HG03066 (cell line): Measurements from ENCODE around the gene ZBTB2.
"Not testable (repeated sequence)": the region's sequence is repeated elsewhere in the genome, so short reads cannot be mapped to it uniquely, and the experiment has no call there.

ENCODE experiments used
- ATAC-seq: cut with Tn5 transposase; IDR thresholded peaks from one replicate; pipeline ENCODE4 v1.9.1; 2021; ENCODE audit warnings: low read depth; ENCODE audit not compliant: unreplicated experiment

ZBTB2 gene

DNA sequence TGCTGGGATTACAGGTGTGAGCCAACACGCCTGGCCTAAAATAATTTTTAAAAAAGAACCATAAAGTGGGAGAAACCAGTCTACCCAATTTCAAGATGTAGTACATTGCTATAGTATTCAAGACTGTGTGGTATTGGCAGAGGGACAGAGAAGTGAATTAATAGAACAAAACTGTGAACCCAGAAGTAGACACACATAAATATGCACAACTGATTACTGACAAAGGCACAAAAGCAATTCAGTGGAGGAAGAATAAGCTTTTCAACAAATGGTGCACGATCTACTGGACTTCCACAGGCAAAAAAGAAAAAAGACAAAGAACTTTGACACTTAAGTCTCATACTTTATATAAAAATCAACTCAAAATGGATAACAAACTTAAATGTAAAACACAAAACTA is 15.5 kb downstream of the ZBTB2 start:
- no peak for ATAC-seq

- no peak for ATAC-seq
Observed at GRCh38 chr6:151374036-151374683, 17.2 kb downstream of the ZBTB2 start.

GRCh38 chr6:151372164-151372563 is 19.2 kb downstream of the ZBTB2 start:
- no peak for ATAC-seq

DNA sequence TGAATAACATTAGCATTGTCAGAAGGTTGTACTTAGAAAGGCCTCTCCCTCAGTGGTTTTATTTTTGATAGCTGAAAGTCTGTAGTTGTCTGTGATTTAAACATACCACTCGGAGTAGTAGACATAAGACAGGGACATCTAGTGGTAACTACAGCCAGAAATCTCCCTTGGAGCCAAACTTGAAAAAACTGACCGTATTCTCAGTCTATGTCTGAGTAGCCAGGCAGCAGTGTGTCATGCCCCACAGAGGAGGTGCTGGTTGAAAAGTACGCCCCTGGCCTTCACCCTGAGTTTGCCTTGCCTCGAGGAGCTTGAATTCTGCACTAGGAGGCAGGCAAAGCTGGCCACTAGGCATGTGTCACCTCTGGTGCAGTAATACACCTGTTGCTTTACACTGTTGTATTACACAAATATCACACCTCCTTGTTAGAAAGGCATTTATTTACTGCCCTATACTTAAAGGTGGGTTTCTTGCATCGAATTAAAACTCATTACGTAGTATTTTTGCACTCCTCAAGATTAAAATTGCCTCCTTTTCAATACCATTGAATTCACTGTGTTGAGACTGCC is 20.8 kb downstream of the ZBTB2 start:
- no peak for ATAC-seq

- no peak for ATAC-seq
Observed at GRCh38 chr6:151365233-151365632, 26.1 kb downstream of the ZBTB2 start.

DNA sequence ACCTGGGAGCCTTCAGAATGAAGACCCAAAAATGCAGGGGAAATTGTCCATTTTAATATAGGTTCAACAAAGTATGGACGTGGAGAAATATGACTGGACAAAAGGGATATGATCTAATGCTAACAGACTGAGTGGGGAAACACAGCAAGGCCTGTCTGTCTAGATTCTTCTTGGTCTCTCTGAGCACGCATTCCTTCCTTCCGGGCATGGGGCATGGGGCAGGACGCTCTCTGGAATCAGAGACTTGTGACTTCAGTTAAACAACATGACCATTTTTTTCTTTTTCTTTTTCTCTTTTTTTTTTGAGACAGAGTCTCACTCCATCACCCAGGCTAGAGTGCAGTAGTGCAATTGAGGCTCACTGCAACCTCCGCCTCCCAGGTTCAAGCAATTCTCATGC is 31.9 kb downstream of the ZBTB2 start:
- ATAC-seq = no peak

- ATAC-seq = no peak
Observed at GRCh38 chr6:151358475-151358874, 32.9 kb downstream of the ZBTB2 start.

GRCh38 chr6:151357758-151358436 is 33.5 kb downstream of the ZBTB2 start:
- ATAC-seq = no peak

DNA sequence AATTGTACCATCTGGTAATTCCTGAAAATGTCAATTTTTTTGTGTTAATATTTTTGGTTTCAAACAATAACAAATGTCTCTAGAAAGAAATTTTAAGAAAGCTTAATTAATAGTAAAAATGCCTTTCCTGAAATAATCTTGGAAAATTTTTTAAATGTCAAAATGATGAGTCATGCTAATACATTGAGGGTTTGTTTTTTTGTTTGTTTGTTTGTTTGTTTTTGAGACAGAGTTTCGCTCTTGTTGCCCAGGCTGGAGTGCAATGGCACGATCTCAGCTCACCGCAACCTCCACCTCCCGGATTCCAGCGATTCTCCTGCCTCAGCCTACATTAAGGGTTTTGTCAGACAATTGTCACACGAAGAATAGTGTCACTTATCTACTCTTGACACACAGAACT is 34.4 kb downstream of the ZBTB2 start:
- ATAC-seq = not testable (repeated sequence)

- no peak for ATAC-seq
Observed at GRCh38 chr6:151353795-151354194, 37.6 kb downstream of the ZBTB2 start.

DNA sequence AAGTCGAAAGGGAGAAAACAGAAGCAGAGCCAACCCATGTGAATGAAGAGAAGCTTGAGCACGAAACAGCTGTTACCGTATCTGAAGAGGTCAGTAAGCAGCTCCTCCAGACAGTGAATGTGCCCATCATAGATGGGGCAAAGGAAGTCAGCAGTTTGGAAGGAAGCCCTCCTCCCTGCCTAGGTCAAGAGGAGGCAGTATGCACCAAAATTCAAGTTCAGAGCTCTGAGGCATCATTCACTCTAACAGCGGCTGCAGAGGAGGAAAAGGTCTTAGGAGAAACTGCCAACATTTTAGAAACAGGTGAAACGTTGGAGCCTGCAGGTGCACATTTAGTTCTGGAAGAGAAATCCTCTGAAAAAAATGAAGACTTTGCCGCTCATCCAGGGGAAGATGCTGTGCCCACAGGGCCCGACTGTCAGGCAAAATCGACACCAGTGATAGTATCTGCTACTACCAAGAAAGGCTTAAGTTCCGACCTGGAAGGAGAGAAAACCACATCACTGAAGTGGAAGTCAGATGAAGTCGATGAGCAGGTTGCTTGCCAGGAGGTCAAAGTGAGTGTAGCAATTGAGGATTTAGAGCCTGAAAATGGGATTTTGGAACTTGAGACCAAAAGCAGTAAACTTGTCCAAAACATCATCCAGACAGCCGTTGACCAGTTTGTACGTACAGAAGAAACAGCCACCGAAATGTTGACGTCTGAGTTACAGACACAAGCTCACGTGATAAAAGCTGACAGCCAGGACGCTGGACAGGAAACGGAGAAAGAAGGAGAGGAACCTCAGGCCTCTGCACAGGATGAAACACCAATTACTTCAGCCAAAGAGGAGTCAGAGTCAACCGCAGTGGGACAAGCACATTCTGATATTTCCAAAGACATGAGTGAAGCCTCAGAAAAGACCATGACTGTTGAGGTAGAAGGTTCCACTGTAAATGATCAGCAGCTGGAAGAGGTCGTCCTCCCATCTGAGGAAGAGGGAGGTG is 38.7 kb downstream of the ZBTB2 start:
- no peak for ATAC-seq

- no peak for ATAC-seq
Observed at GRCh38 chr6:151351731-151352130, 39.6 kb downstream of the ZBTB2 start.

DNA sequence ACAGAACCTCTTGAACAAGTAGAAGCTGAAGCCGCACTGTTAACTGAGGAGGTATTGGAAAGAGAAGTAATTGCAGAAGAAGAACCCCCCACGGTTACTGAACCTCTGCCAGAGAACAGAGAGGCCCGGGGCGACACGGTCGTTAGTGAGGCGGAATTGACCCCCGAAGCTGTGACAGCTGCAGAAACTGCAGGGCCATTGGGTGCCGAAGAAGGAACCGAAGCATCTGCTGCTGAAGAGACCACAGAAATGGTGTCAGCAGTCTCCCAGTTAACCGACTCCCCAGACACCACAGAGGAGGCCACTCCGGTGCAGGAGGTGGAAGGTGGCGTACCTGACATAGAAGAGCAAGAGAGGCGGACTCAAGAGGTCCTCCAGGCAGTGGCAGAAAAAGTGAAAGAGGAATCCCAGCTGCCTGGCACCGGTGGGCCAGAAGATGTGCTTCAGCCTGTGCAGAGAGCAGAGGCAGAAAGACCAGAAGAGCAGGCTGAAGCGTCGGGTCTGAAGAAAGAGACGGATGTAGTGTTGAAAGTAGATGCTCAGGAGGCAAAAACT is 40.1 kb downstream of the ZBTB2 start:
- no peak for ATAC-seq

- no peak for ATAC-seq
Observed at GRCh38 chr6:151350442-151351145, 40.8 kb downstream of the ZBTB2 start.

DNA sequence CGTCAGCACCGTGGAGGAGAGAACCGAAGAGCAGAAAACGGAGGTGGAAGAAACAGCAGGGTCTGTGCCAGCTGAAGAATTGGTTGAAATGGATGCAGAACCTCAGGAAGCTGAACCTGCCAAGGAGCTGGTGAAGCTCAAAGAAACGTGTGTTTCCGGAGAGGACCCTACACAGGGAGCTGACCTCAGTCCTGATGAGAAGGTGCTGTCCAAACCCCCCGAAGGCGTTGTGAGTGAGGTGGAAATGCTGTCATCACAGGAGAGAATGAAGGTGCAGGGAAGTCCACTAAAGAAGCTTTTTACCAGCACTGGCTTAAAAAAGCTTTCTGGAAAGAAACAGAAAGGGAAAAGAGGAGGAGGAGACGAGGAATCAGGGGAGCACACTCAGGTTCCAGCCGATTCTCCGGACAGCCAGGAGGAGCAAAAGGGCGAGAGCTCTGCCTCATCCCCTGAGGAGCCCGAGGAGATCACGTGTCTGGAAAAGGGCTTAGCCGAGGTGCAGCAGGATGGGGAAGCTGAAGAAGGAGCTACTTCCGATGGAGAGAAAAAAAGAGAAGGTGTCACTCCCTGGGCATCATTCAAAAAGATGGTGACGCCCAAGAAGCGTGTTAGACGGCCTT is 41.6 kb downstream of the ZBTB2 start:
- no peak for ATAC-seq

- not testable (repeated sequence) for ATAC-seq
Observed at GRCh38 chr6:151342750-151343149, 48.6 kb downstream of the ZBTB2 start.

GRCh38 chr6:151341476-151342195 is 49.7 kb downstream of the ZBTB2 start:
- no peak for ATAC-seq

GRCh38 chr6:151340219-151340978 is 51.0 kb downstream of the ZBTB2 start:
- ATAC-seq = no peak
